B cell (primary cell): Measurements from ENCODE around the gene PFKP. TPM values are rescaled to one million over a fixed set of nuclear protein-coding genes. Genes with fewer than 3 reads are reported as not detected.

Experiments used
- ATAC-seq: fragments of 200-7000 bp; cut with Tn5 transposase; one replicate; pipeline ENCODE4 v1.10.0; 2021; ENCODE audit warnings: low read depth, mild to moderate bottlenecking, moderate number of reproducible peaks, moderate library complexity
- CTCF ChIA-PET: fragments of 350-600 bp; sonication (Branson Sonifier 250); formaldehyde crosslinking; loops from one replicate; lab custom pipeline; 2021; ENCODE audit warnings: antibody characterized with exemption, inconsistent platforms; lab: Charles Lee
- POLR2A ChIA-PET: fragments of 350-600 bp; sonication (Branson Sonifier 250); formaldehyde crosslinking; loops from one replicate; lab custom pipeline; 2021; ENCODE audit warnings: antibody characterized with exemption; lab: Charles Lee
- DNase-seq: peaks from one replicate; pipeline ENCODE4 v3.0.0; 2013
- H2AFZ ChIP-seq: 2 replicates; pipeline ENCODE4 v1.6.1; 2012; ENCODE audit warnings: mild to moderate bottlenecking, low read depth, low read length; ENCODE audit not compliant: insufficient read depth, poor library complexity, severe bottlenecking
- H3K27ac ChIP-seq, 2 donors: 1 replicate in 1 of 2; 2 replicates in 1 of 2; pipeline ENCODE4 v1.5.1; 2012 to 2013; ENCODE audit warnings: low read length in 2 of 2, mild to moderate bottlenecking in 2 of 2, moderate library complexity in 1 of 2
- H3K27me3 ChIP-seq, 4 experiments: fragments of 200-600 bp in 1 of 4; sonication (generic) in 1 of 4; replicated peaks in 1 of 4; 1 replicate in 2 of 4; 2 replicates in 2 of 4; pipeline versions ENCODE4 v1.6.1 to v1.7.0; 2013 to 2016; ENCODE audit warnings: low read length in 3 of 4, mild to moderate bottlenecking in 2 of 4, mixed read lengths in 1 of 4, moderate library complexity in 1 of 4; ENCODE audit not compliant: insufficient read depth in 4 of 4, control insufficient read depth in 3 of 4; ENCODE audit errors: control extremely low read depth in 1 of 4
- H3K36me3 ChIP-seq, 2 experiments: replicated peaks in 1 of 2; 1 replicate in 1 of 2; 2 replicates in 1 of 2; pipeline versions ENCODE4 v1.6.1 to v1.7.1; 2013; ENCODE audit warnings: low read length in 1 of 2; ENCODE audit not compliant: insufficient read depth in 2 of 2, control insufficient read depth in 1 of 2; ENCODE audit errors: control extremely low read depth in 1 of 2, extremely low read depth in 1 of 2
- H3K4me1 ChIP-seq, 2 donors: fragments of 200-600 bp in 1 of 2; sonication (generic) in 1 of 2; 1 replicate in 1 of 2; 2 replicates in 1 of 2; pipeline versions ENCODE4 v1.5.1 to v1.6.1; 2013 to 2017; ENCODE audit warnings: low read length in 2 of 2; ENCODE audit not compliant: control insufficient read depth in 2 of 2, insufficient read depth in 2 of 2
- H3K4me2 ChIP-seq: replicated peaks from 2 replicates; pipeline ENCODE3; 2012; ENCODE audit warnings: mild to moderate bottlenecking, low read depth, low read length; ENCODE audit not compliant: poor library complexity, severe bottlenecking
- H3K4me3 ChIP-seq, 5 experiments: fragments of 200-600 bp in 1 of 5; sonication (generic) in 1 of 5; 1 replicate in 3 of 5; 2 replicates in 2 of 5; pipeline versions ENCODE4 v1.5.1 to v1.7.0; 2011 to 2016; ENCODE audit warnings: low read length in 4 of 5, mild to moderate bottlenecking in 4 of 5, low read depth in 2 of 5, control low read depth in 1 of 5, moderate library complexity in 1 of 5; ENCODE audit not compliant: insufficient read depth in 1 of 5; ENCODE audit errors: control extremely low read depth in 1 of 5, extremely low read depth in 1 of 5
- H3K79me2 ChIP-seq: fragments of 200-600 bp; sonication (generic); one replicate; pipeline ENCODE4 v1.6.0; 2016; ENCODE audit warnings: low read length; ENCODE audit not compliant: control insufficient read depth, insufficient read depth
- H3K9ac ChIP-seq: fragments of 200-600 bp; sonication (generic); 2 replicates; pipeline ENCODE4 v1.6.1; 2017; ENCODE audit warnings: mild to moderate bottlenecking, low read length, moderate library complexity
- H3K9me3 ChIP-seq, 3 donors: one replicate each; pipeline versions ENCODE4 v1.6.1 to v1.7.1; 2013; ENCODE audit warnings: low read length in 2 of 3; ENCODE audit not compliant: control insufficient read depth in 2 of 3, insufficient read depth in 1 of 3; ENCODE audit errors: control extremely low read depth in 1 of 3
- H4K20me1 ChIP-seq: 2 replicates; pipeline ENCODE4 v1.6.0; 2012; ENCODE audit warnings: mild to moderate bottlenecking, low read length; ENCODE audit not compliant: insufficient read depth, control insufficient read depth, poor library complexity, severe bottlenecking
- H3K27ac Mint-ChIP-seq: one replicate; pipeline ENCODE4 v1.8.0; 2021; ENCODE audit warnings: mixed read lengths
- H3K27me3 Mint-ChIP-seq: one replicate; pipeline ENCODE4 v1.8.0; 2021; ENCODE audit warnings: mixed read lengths
- H3K4me1 Mint-ChIP-seq: one replicate; pipeline ENCODE4 v1.8.0; 2021; ENCODE audit warnings: mixed read lengths
- H3K4me3 Mint-ChIP-seq: one replicate; pipeline ENCODE4 v1.8.0; 2021; ENCODE audit warnings: mixed read lengths
- H3K9me3 Mint-ChIP-seq: one replicate; pipeline ENCODE4 v1.8.0; 2022; ENCODE audit warnings: mixed read lengths; ENCODE audit not compliant: insufficient read depth
- CTCF ChIP-seq: fragments of 200-600 bp; IDR thresholded peaks from one replicate; pipeline ENCODE4 v1.8.0; 2022; ENCODE audit warnings: antibody characterized with exemption, mild to moderate bottlenecking
- EZH2 ChIP-seq: IDR thresholded peaks from 2 replicates; pipeline ENCODE4 v1.6.1; 2012; ENCODE audit warnings: borderline replicate concordance, low read depth, mild to moderate bottlenecking, moderate library complexity, low read length; ENCODE audit not compliant: insufficient read depth, poor library complexity, severe bottlenecking
- WGBS: methylation state at CpG from one replicate; pipeline ENCODE4 v1.1.5; 2013; ENCODE audit warnings: missing lambda C conversion rate; ENCODE audit not compliant: insufficient coverage; 5-methylcytosine and 5-hydroxymethylcytosine counted together
- intact Hi-C: fragments of 100-400 bp; cut with micrococcal nuclease; formaldehyde crosslinking; loops from one replicate; pipeline ENCODE4 v1.10.0; 2022
- polyA plus RNA-seq: library from polyadenylated mRNA; depleted of rRNA; stranded (reverse); fragments of >200 nt; gene quantifications from 2 replicates; pipeline ENCODE4 v1.2.3, GENCODE V29; 2012
- total RNA-seq, 2 donors: library from RNA; stranded (reverse); fragments of 120-200 nt in 1 of 2; gene quantifications; 1 replicate in 1 of 2; 2 replicates in 1 of 2; pipeline versions ENCODE4 v1.2.3 to v1.2.4, GENCODE V29; 2013 to 2022

PFKP gene
- total and polyA plus RNA-seq, 2 donors (not counting 1 experiment from before 2014, with no cell fraction given), result 41.4 to 54.3 TPM

DNA sequence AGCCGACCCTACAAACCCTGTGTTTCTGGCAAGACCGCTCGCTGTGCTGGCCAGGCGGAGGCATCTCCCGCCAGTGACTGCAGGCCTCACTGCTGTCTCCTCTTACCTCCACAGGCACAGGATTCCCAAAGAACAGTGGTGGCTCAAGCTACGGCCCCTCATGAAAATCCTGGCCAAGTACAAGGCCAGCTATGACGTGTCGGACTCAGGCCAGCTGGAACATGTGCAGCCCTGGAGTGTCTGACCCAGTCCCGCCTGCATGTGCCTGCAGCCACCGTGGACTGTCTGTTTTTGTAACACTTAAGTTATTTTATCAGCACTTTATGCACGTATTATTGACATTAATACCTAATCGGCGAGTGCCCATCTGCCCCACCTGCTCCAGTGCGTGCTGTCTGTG, 69.0 kb downstream of the PFKP start:
- WGBS, result 98% methylated on average over 9 of the region's 14 CpGs

More for the DNA sequence above, 69.0 kb downstream of the PFKP start:
- H3K4me2 ChIP-seq, result no peak overlapping the region
- no peak overlapping the region for H3K4me3 Mint-ChIP-seq
- H3K9me3 ChIP-seq, result no peaks in the 10 kb centered on the region
- ChIA-PET CTCF (no interaction called here), POLR2A (no interaction called here)
- H3K4me3 ChIP-seq, result no peak overlapping the region
- H3K27ac ChIP-seq, result no peak overlapping the region
- ATAC-seq (no peak), DNase-seq (no peak)
- TF ChIP-seq CTCF (no peak), EZH2 (no peak)
- no peaks in the 10 kb centered on the region for H3K27me3 ChIP-seq
- H3K79me2 ChIP-seq, result no peaks in the 10 kb centered on the region
- peaks cover 9 to 80% of the 10 kb centered on the region in 2 experiments for H3K36me3 ChIP-seq
- no peak overlapping the region for H3K9ac ChIP-seq
- H2AFZ ChIP-seq, result no peak overlapping the region
- no peaks in the 10 kb centered on the region for H3K9me3 Mint-ChIP-seq
- H3K27ac Mint-ChIP-seq, result no peak overlapping the region
- H3K4me1 ChIP-seq, result no peaks in the 10 kb centered on the region
- intact Hi-C loops, result no loop called here
- no peaks in the 10 kb centered on the region for H4K20me1 ChIP-seq
- H3K4me1 Mint-ChIP-seq, result no peaks in the 10 kb centered on the region
- H3K27me3 Mint-ChIP-seq, result no peaks in the 10 kb centered on the region
